ENCODE measurements around the gene DUSP7.

- TF ChIP-seq EZH2phosphoT487 (IDR thresholded peaks at IDR 0.05; ENCODE audit: borderline replicate concordance) (no peak), CTCF (IDR thresholded peaks at IDR 0.05 in 2 of 3, conservative IDR thresholded peaks at IDR 0.05 in 1 of 3; ENCODE audit: borderline replicate concordance in 1 of 3, insufficient read depth in 1 of 3, low read depth in 2 of 3, low read length in 2 of 3) (no peak), CEBPB (IDR thresholded peaks at IDR 0.05; ENCODE audit: low read depth) (no peak), EZH2 (IDR thresholded peaks at IDR 0.05) (no peak), REST (IDR thresholded peaks at IDR 0.05; ENCODE audit: low read depth) (no peak), POLR2A (IDR thresholded peaks at IDR 0.05; ENCODE audit: borderline replicate concordance, extremely low read depth, insufficient read depth, insufficient read length) (no peak), ZNF274 (IDR thresholded peaks at IDR 0.05; ENCODE audit: low read depth, low read length) (no peak)
Measured at GRCh38 chr3:52020796-52021195, 35.6 kb downstream of the DUSP7 start.

Measured in HCT116 (cell line).